Measurements from ENCODE around the gene ANKRD39. TPM values are rescaled to one million over a fixed set of nuclear protein-coding genes. Genes with fewer than 3 reads are reported as not detected.
"Not testable (repeated sequence)": the region's sequence is repeated elsewhere in the genome, so short reads cannot be mapped to it uniquely, and the experiment has no call there.

The ANKRD39 gene
- total RNA-seq, 1 donor = 11.8 TPM

- DNase-seq (ENCODE audit: low read depth in 2 of 3, low spot score in 2 of 3) = no peak
These were observed 16.5 kb upstream of the ANKRD39 start for GRCh38 chr2:96874198-96874831.

- DNase-seq (ENCODE audit: low read depth in 2 of 3, low spot score in 2 of 3) = no peak
These were observed 15.9 kb upstream of the ANKRD39 start for GRCh38 chr2:96873651-96874096.

- no peak for DNase-seq (ENCODE audit: low read depth in 2 of 3, low spot score in 2 of 3)
These were observed 15.0 kb upstream of the ANKRD39 start for GRCh38 chr2:96872591-96873349.

- DNase-seq (ENCODE audit: low read depth in 2 of 3, low spot score in 2 of 3) = peak in 1 of 3 donors; percentile 61
These were observed 12.9 kb upstream of the ANKRD39 start for GRCh38 chr2:96870626-96871255.

GRCh38 chr2:96869822-96870625 lies 12.2 kb upstream of the ANKRD39 start, which contains the start of gene SEMA4C:
Gene SEMA4C, minus strand, starts transcription at chr2:96870080. Its CDS starts 2,194 bp downstream, at chr2:96867886.
- DNase-seq (ENCODE audit: low read depth in 2 of 3, low spot score in 2 of 3) = peak in 2 of 3 donors; percentile 41 to 47

GRCh38 chr2:96869281-96869821 lies 11.5 kb upstream of the ANKRD39 start:
- DNase-seq (ENCODE audit: low read depth in 2 of 3, low spot score in 2 of 3) = no peak

GRCh38 chr2:96868555-96869280 lies 10.9 kb upstream of the ANKRD39 start:
- DNase-seq (ENCODE audit: low read depth in 2 of 3, low spot score in 2 of 3) = peak in 2 of 3 donors; percentile 74 to 78

GRCh38 chr2:96867756-96868554 lies 10.1 kb upstream of the ANKRD39 start:
- DNase-seq (ENCODE audit: low read depth in 2 of 3, low spot score in 2 of 3) = peak in 2 of 3 donors; percentile 18 to 36

GRCh38 chr2:96866986-96867755 lies 9.4 kb upstream of the ANKRD39 start:
- no peak for DNase-seq (ENCODE audit: low read depth in 2 of 3, low spot score in 2 of 3)

- DNase-seq (ENCODE audit: low read depth in 2 of 3, low spot score in 2 of 3) = no peak
These were observed 8.8 kb upstream of the ANKRD39 start for GRCh38 chr2:96866586-96866985.

GRCh38 chr2:96866149-96866548 lies 8.3 kb upstream of the ANKRD39 start:
- DNase-seq (ENCODE audit: low read depth in 2 of 3, low spot score in 2 of 3) = no peak

- DNase-seq (ENCODE audit: low read depth in 2 of 3, low spot score in 2 of 3) = no peak
These were observed 7.8 kb upstream of the ANKRD39 start for GRCh38 chr2:96865654-96866053.

GRCh38 chr2:96864343-96865091 lies 6.7 kb upstream of the ANKRD39 start:
- no peak for DNase-seq (ENCODE audit: low read depth in 2 of 3, low spot score in 2 of 3)

GRCh38 chr2:96863575-96864342 lies 5.9 kb upstream of the ANKRD39 start:
- no peak for DNase-seq (ENCODE audit: low read depth in 2 of 3, low spot score in 2 of 3)

- not testable (repeated sequence) for DNase-seq (ENCODE audit: low read depth in 2 of 3, low spot score in 2 of 3)
These were observed 5.2 kb upstream of the ANKRD39 start for GRCh38 chr2:96863056-96863455.

GRCh38 chr2:96861074-96861473 lies 3.3 kb upstream of the ANKRD39 start:
- DNase-seq (ENCODE audit: low read depth in 2 of 3, low spot score in 2 of 3) = no peak

Measured in hematopoietic multipotent progenitor cell (in vitro differentiated cells).